NT2/D1 (cell line): Measurements from ENCODE around the gene GBP7.

Source experiments
- SUZ12 ChIP-seq: IDR thresholded peaks from 2 replicates; pipeline ENCODE4 v1.6.1; 2011; ENCODE audit not compliant: insufficient read length, insufficient read depth; ENCODE audit errors: extremely low read depth
- YY1 ChIP-seq: IDR thresholded peaks from 2 replicates; pipeline ENCODE4 v1.6.1; 2011; ENCODE audit not compliant: insufficient read length, insufficient read depth
- ZNF274 ChIP-seq: IDR thresholded peaks from 2 replicates; pipeline ENCODE4 v1.6.1; 2011; ENCODE audit warnings: mild to moderate bottlenecking, low read depth, low read length

DNA sequence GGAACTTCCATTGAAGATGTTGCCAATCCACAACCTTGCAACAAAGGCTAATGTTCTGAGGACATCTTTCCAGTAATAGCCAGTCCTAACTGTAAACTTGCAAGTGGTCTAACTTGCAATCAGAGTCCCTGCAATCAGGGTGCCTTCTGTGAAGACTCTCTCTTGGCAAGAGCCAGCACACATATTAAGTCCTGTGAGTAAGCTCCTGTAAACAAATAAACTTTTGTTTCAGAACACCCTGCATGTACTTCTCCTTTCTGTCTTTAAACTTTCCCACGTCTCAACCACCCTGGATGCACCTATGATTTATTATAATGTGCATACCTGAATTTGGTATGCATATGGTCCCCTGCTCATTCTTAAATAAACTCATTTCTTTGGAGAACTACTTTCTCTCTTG lies 9.1 kb downstream of the GBP7 start:
- TF ChIP-seq YY1 (no peak), ZNF274 (no peak), SUZ12 (no peak)
